T-helper 1 cell treated with Interleukin-12 subunit alpha and Interleukin-12 subunit beta and Interleukin-4 antibody, amounts not matched to agents 30 μg/mL and 1 μg/mL, for 36 hours (primary cell): Measurements from ENCODE around the gene ELAVL1.
A peak's percentile ranks its signal among the peaks of the same experiment; 100 is the strongest.

Experiments
- H3K27ac Mint-ChIP-seq: one replicate; pipeline ENCODE4 v1.8.0; 2021; ENCODE audit warnings: mild to moderate bottlenecking, mixed read lengths
- H3K27me3 Mint-ChIP-seq: one replicate; pipeline ENCODE4 v1.8.0; 2021; ENCODE audit warnings: low read depth, mixed read lengths
- H3K36me3 Mint-ChIP-seq: one replicate; pipeline ENCODE4 v1.8.0; 2021; ENCODE audit warnings: low read depth, mixed read lengths
- H3K4me1 Mint-ChIP-seq: one replicate; pipeline ENCODE4 v1.8.0; 2021; ENCODE audit warnings: low read depth, mixed read lengths
- H3K4me3 Mint-ChIP-seq: one replicate; pipeline ENCODE4 v1.8.0; 2021; ENCODE audit warnings: mild to moderate bottlenecking, moderate library complexity, mixed read lengths
- H3K9me3 Mint-ChIP-seq: one replicate; pipeline ENCODE4 v1.8.0; 2021; ENCODE audit warnings: mixed read lengths

The ELAVL1 gene

GRCh38 chr19:7917267-7918061, 88.0 kb downstream of the ELAVL1 start:
- H3K4me3 Mint-ChIP-seq, result peak overlapping the region; percentile 81
- H3K9me3 Mint-ChIP-seq, result no peaks in the 10 kb centered on the region
- peaks cover 28% of the 10 kb centered on the region for H3K4me1 Mint-ChIP-seq
- H3K27me3 Mint-ChIP-seq, result peaks cover 29% of the 10 kb centered on the region
- peaks cover 8% of the 10 kb centered on the region for H3K36me3 Mint-ChIP-seq
- H3K27ac Mint-ChIP-seq, result peak overlapping the region; percentile 65

- H3K27ac Mint-ChIP-seq, result peak overlapping the region; percentile 68
- H3K9me3 Mint-ChIP-seq, result no peaks in the 10 kb centered on the region
- H3K27me3 Mint-ChIP-seq, result peaks cover 29% of the 10 kb centered on the region
- peak overlapping the region; percentile 81 for H3K4me3 Mint-ChIP-seq
- peaks cover 11% of the 10 kb centered on the region for H3K36me3 Mint-ChIP-seq
- H3K4me1 Mint-ChIP-seq, result peaks cover 27% of the 10 kb centered on the region
Observed at GRCh38 chr19:7916955-7917266, 88.5 kb downstream of the ELAVL1 start.

- Mint-ChIP-seq H3K4me1 (peaks cover 21% of the 10 kb centered on the region), H3K9me3 (no peaks in the 10 kb centered on the region), H3K4me3 (peak overlapping the region; percentile 81), H3K27me3 (peaks cover 29% of the 10 kb centered on the region), H3K36me3 (peaks cover 11% of the 10 kb centered on the region), H3K27ac (no peak overlapping the region)
Observed at GRCh38 chr19:7916103-7916954, 89.1 kb downstream of the ELAVL1 start.

- Mint-ChIP-seq H3K4me3 (peak overlapping the region; percentile 57), H3K36me3 (peaks cover 12% of the 10 kb centered on the region), H3K27me3 (peaks cover 29% of the 10 kb centered on the region), H3K9me3 (no peaks in the 10 kb centered on the region), H3K27ac (no peak overlapping the region), H3K4me1 (peaks cover 16% of the 10 kb centered on the region)
Observed at GRCh38 chr19:7915250-7916102, 90.0 kb downstream of the ELAVL1 start.

GRCh38 chr19:7914598-7915045, 90.8 kb downstream of the ELAVL1 start, which contains the start of gene TGFBR3L:
TGFBR3L (plus strand) TSS chr19:7914830.
- Mint-ChIP-seq H3K27ac (no peak within 1 kb of the TSS), H3K27me3 (peaks cover 24% of the 10 kb centered on the region), H3K4me1 (peaks cover 11% of the 10 kb centered on the region), H3K36me3 (peaks cover 12% of the 10 kb centered on the region), H3K4me3 (peak within 1 kb of the TSS; percentile 57), H3K9me3 (no peaks in the 10 kb centered on the region)

- Mint-ChIP-seq H3K27me3 (peaks cover 22% of the 10 kb centered on the region), H3K4me1 (peaks cover 8% of the 10 kb centered on the region), H3K36me3 (peaks cover 12% of the 10 kb centered on the region), H3K4me3 (no peak overlapping the region), H3K9me3 (no peaks in the 10 kb centered on the region), H3K27ac (no peak overlapping the region)
Observed at GRCh38 chr19:7914099-7914498, 91.3 kb downstream of the ELAVL1 start.

GRCh38 chr19:7913652-7914051, 91.8 kb downstream of the ELAVL1 start:
- H3K4me3 Mint-ChIP-seq, result no peak overlapping the region
- H3K4me1 Mint-ChIP-seq, result peaks cover 8% of the 10 kb centered on the region
- H3K36me3 Mint-ChIP-seq, result peaks cover 12% of the 10 kb centered on the region
- no peak overlapping the region for H3K27ac Mint-ChIP-seq
- H3K27me3 Mint-ChIP-seq, result peaks cover 22% of the 10 kb centered on the region
- no peaks in the 10 kb centered on the region for H3K9me3 Mint-ChIP-seq

- H3K9me3 Mint-ChIP-seq, result no peaks in the 10 kb centered on the region
- H3K36me3 Mint-ChIP-seq, result peaks cover 12% of the 10 kb centered on the region
- no peak overlapping the region for H3K4me3 Mint-ChIP-seq
- peaks cover 15% of the 10 kb centered on the region for H3K27me3 Mint-ChIP-seq
- peaks cover 5% of the 10 kb centered on the region for H3K4me1 Mint-ChIP-seq
- H3K27ac Mint-ChIP-seq, result no peak overlapping the region
Observed at GRCh38 chr19:7912697-7913564, 92.5 kb downstream of the ELAVL1 start.

- Mint-ChIP-seq H3K4me3 (no peak overlapping the region), H3K4me1 (peaks cover 5% of the 10 kb centered on the region), H3K27ac (no peak overlapping the region), H3K9me3 (no peaks in the 10 kb centered on the region), H3K36me3 (peaks cover 12% of the 10 kb centered on the region), H3K27me3 (peaks cover 13% of the 10 kb centered on the region)
Observed at GRCh38 chr19:7912144-7912696, 93.2 kb downstream of the ELAVL1 start.

- Mint-ChIP-seq H3K9me3 (no peaks in the 10 kb centered on the region), H3K27ac (no peak overlapping the region), H3K27me3 (peaks cover 8% of the 10 kb centered on the region), H3K4me3 (no peak overlapping the region), H3K4me1 (peaks cover 3% of the 10 kb centered on the region), H3K36me3 (peaks cover 10% of the 10 kb centered on the region)
Observed at GRCh38 chr19:7911508-7912143, 93.8 kb downstream of the ELAVL1 start.

GRCh38 chr19:7910321-7911161, 94.9 kb downstream of the ELAVL1 start:
- Mint-ChIP-seq H3K4me3 (no peak overlapping the region), H3K27ac (no peak overlapping the region), H3K9me3 (no peaks in the 10 kb centered on the region), H3K4me1 (peaks cover 5% of the 10 kb centered on the region), H3K36me3 (peaks cover 11% of the 10 kb centered on the region), H3K27me3 (peaks cover 3% of the 10 kb centered on the region)

GRCh38 chr19:7909471-7910067, 95.9 kb downstream of the ELAVL1 start:
- no peaks in the 10 kb centered on the region for H3K9me3 Mint-ChIP-seq
- H3K4me3 Mint-ChIP-seq, result no peak overlapping the region
- H3K27me3 Mint-ChIP-seq, result no peaks in the 10 kb centered on the region
- H3K36me3 Mint-ChIP-seq, result peaks cover 18% of the 10 kb centered on the region
- H3K4me1 Mint-ChIP-seq, result peaks cover 10% of the 10 kb centered on the region
- no peak overlapping the region for H3K27ac Mint-ChIP-seq
